CD4-positive, alpha-beta T cell (primary cell): ENCODE measurements around the gene RTRAF. TPM values are rescaled to one million over a fixed set of nuclear protein-coding genes. Genes with fewer than 3 reads are reported as not detected.

Experiments
- ATAC-seq: fragments of 200-7000 bp; cut with Tn5 transposase; one replicate; pipeline ENCODE4 v1.10.0; 2022; ENCODE audit warnings: mild to moderate bottlenecking; ENCODE audit not compliant: poor library complexity
- CTCF ChIA-PET: fragments of 350-600 bp; sonication (Branson Sonifier 250); formaldehyde crosslinking; loops from one replicate; lab custom pipeline; 2021; ENCODE audit warnings: antibody characterized with exemption, inconsistent platforms; lab: Charles Lee
- POLR2A ChIA-PET: fragments of 350-600 bp; sonication (Branson Sonifier 250); formaldehyde crosslinking; loops from one replicate; lab custom pipeline; 2021; ENCODE audit warnings: antibody characterized with exemption, inconsistent platforms; lab: Charles Lee
- DNase-seq, 14 experiments: peaks; one replicate each; pipeline ENCODE4 v3.0.0-alpha.2; 2013 to 2020; ENCODE audit warnings: mixed read lengths in 2 of 14
- H3K27ac ChIP-seq, 2 donors: one replicate each; pipeline versions ENCODE4 v1.5.1 to v1.7.0; 2013; ENCODE audit warnings: low read length in 2 of 2, low read depth in 1 of 2, mild to moderate bottlenecking in 1 of 2
- H3K27me3 ChIP-seq, 2 experiments: 1 replicate in 1 of 2; 2 replicates in 1 of 2; pipeline versions ENCODE4 v1.6.1 to v1.7.0; 2013; ENCODE audit warnings: low read length in 2 of 2, control low read depth in 1 of 2, mild to moderate bottlenecking in 1 of 2, moderate library complexity in 1 of 2; ENCODE audit not compliant: insufficient read depth in 2 of 2, control insufficient read depth in 1 of 2
- H3K36me3 ChIP-seq: one replicate; pipeline ENCODE4 v1.6.1; 2013; ENCODE audit warnings: low read length, control low read depth; ENCODE audit not compliant: insufficient read depth
- H3K4me1 ChIP-seq: one replicate; pipeline ENCODE4 v1.6.1; 2013; ENCODE audit warnings: low read length, control low read depth; ENCODE audit not compliant: insufficient read depth
- H3K4me3 ChIP-seq: one replicate; pipeline ENCODE4 v1.5.1; 2013; ENCODE audit warnings: mild to moderate bottlenecking, low read length, moderate library complexity
- H3K9me3 ChIP-seq, 2 experiments: 1 replicate in 1 of 2; 2 replicates in 1 of 2; pipeline versions ENCODE4 v1.6.1 to v1.7.0; 2013; ENCODE audit warnings: low read length in 2 of 2, mild to moderate bottlenecking in 2 of 2, control low read depth in 1 of 2, moderate library complexity in 1 of 2; ENCODE audit not compliant: control insufficient read depth in 1 of 2, insufficient read depth in 1 of 2
- H3K27ac Mint-ChIP-seq: one replicate; pipeline ENCODE4 v1.8.0; 2020; ENCODE audit warnings: mixed read lengths
- H3K27me3 Mint-ChIP-seq: one replicate; pipeline ENCODE4 v1.8.0; 2021; ENCODE audit warnings: mixed read lengths
- H3K36me3 Mint-ChIP-seq: one replicate; pipeline ENCODE4 v1.8.0; 2021; ENCODE audit warnings: low read depth, mixed read lengths
- H3K4me1 Mint-ChIP-seq: one replicate; pipeline ENCODE4 v1.8.0; 2021; ENCODE audit warnings: low read depth, mixed read lengths
- H3K4me3 Mint-ChIP-seq: one replicate; pipeline ENCODE4 v1.8.0; 2020; ENCODE audit warnings: mild to moderate bottlenecking, mixed read lengths
- H3K9me3 Mint-ChIP-seq: one replicate; pipeline ENCODE4 v1.8.0; 2020; ENCODE audit warnings: mixed read lengths
- intact Hi-C, 2 experiments: fragments of 100-400 bp; cut with DNase I in 1 of 2; cut with micrococcal nuclease in 1 of 2; formaldehyde crosslinking; loops; one replicate each; pipeline versions ENCODE4 v1.15.1 to v1.9.0; 2023 to 2025; cut with DNase I, micrococcal nuclease
- total RNA-seq, 174 experiments: library from RNA in 2 of 174; stranded (reverse) in 2 of 174; gene quantifications; one replicate each; pipeline ENCODE4 v1.2.3 and lab custom pipeline; 2021 to 2026
- TF ChIP-seq, protein P1 (sequence below): fragments of 200-600 bp; IDR thresholded peaks from one replicate; pipeline ENCODE4 v1.8.0; 2022; ENCODE audit warnings: antibody characterized with exemption, mild to moderate bottlenecking

The RTRAF gene
- total RNA-seq, 2 experiments from 2014 or later, result 155 to 157 TPM

DNA sequence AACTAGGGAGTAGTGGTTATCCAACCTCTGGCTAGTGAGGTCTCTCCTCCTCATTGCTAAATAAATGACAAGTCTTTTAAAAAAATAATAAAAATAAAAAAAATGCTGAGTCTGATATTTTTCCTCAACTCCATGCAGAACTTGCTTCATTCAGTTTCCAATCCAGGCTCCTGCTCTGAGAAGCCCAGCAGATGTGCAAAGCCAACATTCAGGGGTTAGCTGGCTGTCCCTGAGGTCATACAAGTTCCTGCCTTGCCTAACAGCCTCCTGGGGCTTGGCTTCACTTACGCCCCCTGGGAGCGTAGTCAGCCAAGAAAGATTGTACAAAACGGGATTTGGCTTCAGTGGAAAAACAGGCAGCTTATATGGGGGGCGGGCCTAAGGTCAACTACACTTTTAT, 23.3 kb downstream of the RTRAF start:
- Mint-ChIP-seq H3K27ac (no peak overlapping the region), H3K27me3 (peaks cover 6% of the 10 kb centered on the region), H3K9me3 (no peaks in the 10 kb centered on the region), H3K4me1 (no peaks in the 10 kb centered on the region), H3K36me3 (peaks cover 46% of the 10 kb centered on the region), H3K4me3 (no peak overlapping the region)
- Histone ChIP-seq H3K36me3 (peaks cover 40% of the 10 kb centered on the region), H3K27me3 (no peaks in the 10 kb centered on the region), H3K4me1 (no peaks in the 10 kb centered on the region), H3K27ac (no peak overlapping the region), H3K9me3 (no peaks in the 10 kb centered on the region), H3K4me3 (no peak overlapping the region)
- TF ChIP-seq, protein P1, sequence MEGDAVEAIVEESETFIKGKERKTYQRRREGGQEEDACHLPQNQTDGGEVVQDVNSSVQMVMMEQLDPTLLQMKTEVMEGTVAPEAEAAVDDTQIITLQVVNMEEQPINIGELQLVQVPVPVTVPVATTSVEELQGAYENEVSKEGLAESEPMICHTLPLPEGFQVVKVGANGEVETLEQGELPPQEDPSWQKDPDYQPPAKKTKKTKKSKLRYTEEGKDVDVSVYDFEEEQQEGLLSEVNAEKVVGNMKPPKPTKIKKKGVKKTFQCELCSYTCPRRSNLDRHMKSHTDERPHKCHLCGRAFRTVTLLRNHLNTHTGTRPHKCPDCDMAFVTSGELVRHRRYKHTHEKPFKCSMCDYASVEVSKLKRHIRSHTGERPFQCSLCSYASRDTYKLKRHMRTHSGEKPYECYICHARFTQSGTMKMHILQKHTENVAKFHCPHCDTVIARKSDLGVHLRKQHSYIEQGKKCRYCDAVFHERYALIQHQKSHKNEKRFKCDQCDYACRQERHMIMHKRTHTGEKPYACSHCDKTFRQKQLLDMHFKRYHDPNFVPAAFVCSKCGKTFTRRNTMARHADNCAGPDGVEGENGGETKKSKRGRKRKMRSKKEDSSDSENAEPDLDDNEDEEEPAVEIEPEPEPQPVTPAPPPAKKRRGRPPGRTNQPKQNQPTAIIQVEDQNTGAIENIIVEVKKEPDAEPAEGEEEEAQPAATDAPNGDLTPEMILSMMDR, result no peak
- POLR2A ChIA-PET, result interaction anchor here (1.0 kb wide), 1 partner anchor 19 kb away, joined by 3 read pairs; no protein-coding TSS in a partner anchor
- CTCF ChIA-PET, result no interaction called here
- intact Hi-C loops, result no loop called here
- DNase-seq, result no peak
- ATAC-seq, result no peak

DNA sequence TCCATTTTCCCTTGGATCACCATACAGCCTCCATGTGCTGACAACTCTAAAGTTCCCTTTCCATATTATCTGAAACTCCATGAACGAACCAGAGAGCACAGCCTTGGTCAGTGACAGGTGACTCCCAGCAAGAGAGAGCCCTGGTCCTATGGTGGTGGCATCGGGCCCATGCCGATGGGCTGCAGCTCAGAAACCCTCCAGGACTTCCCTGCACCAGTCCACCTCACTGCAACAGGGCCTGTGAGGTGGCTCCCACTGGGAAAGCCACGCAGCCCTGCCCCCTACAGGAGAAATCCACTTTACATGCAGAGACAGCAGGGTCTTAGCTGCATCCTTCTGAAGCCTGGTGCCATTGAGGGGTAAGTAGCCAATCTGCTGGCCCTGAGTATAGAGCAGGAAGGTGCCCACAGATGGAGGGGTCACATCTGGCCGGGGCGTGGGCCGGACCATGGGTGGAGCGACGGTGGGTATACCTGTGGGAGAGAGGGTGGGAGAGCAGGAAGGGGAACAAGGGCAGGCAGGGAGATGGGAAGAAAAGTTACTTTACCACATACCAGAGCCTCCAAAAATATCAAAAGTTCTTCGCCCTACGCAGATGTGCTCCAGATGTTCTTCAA, 24.7 kb downstream of the RTRAF start:
- H3K27ac ChIP-seq, result no peak overlapping the region
- ATAC-seq (peak; percentile 32), DNase-seq (peak in 3 of 14 experiments; percentile 14 to 27 (median 19))
- no peaks in the 10 kb centered on the region for H3K27me3 ChIP-seq
- peaks cover 26% of the 10 kb centered on the region for H3K36me3 ChIP-seq
- H3K9me3 ChIP-seq, result no peaks in the 10 kb centered on the region
- intact Hi-C loops, result no loop called here
- TF ChIP-seq, protein P1, result no peak
- H3K27me3 Mint-ChIP-seq, result peaks cover 6% of the 10 kb centered on the region
- POLR2A ChIA-PET, result no interaction called here
- H3K27ac Mint-ChIP-seq, result no peak overlapping the region
- H3K4me3 Mint-ChIP-seq, result no peak overlapping the region
- no peaks in the 10 kb centered on the region for H3K9me3 Mint-ChIP-seq
- no peaks in the 10 kb centered on the region for H3K4me1 ChIP-seq
- peaks cover 32% of the 10 kb centered on the region for H3K36me3 Mint-ChIP-seq
- no peaks in the 10 kb centered on the region for H3K4me1 Mint-ChIP-seq
- no peak overlapping the region for H3K4me3 ChIP-seq
- CTCF ChIA-PET, result interaction anchor here (0.6 to 1.4 kb wide), 2 partner anchors 18 to 86 kb away, joined by 3 read pairs; no protein-coding TSS in a partner anchor

DNA sequence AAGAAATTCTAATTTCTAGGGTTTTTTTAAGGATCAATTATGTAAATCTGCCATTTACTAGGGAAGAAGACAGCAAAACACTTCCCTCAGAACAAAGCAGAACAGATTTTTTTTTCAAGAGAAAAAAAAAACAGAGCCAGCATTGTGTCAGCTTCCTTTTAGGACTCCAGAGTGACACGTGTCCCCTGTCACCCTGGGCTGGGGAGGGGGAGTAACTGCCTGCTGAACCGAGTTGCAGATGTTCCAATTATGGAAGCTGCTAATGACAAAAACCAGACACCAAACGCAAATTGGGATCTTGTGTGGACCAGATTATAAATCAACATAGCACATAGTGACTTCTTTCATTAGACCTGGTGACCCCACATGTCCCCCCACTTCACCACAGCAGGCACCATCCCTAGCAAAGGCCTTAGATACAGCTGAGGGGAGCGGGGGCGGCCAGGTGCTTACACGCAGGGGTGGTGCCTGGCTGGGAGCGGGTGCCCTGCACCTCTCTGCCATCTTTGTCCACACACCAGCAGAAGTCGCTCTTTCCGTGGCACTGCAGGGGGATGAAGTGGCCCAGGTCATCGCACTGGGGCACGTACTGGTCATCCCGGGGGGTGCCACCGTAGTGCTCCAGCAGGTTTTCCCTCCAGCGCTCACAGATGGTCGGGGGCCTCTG, 25.4 kb downstream of the RTRAF start:
- peaks cover 19% of the 10 kb centered on the region for H3K36me3 ChIP-seq

More for the DNA sequence above, 25.4 kb downstream of the RTRAF start:
- Histone ChIP-seq H3K4me1 (no peaks in the 10 kb centered on the region), H3K4me3 (no peak overlapping the region), H3K27ac (no peak overlapping the region), H3K27me3 (no peaks in the 10 kb centered on the region), H3K9me3 (no peaks in the 10 kb centered on the region)
- ChIA-PET POLR2A (no interaction called here), CTCF (interaction anchor here (0.6 to 1.4 kb wide), 2 partner anchors 19 to 87 kb away, joined by 3 read pairs; no protein-coding TSS in a partner anchor)
- no peaks in the 10 kb centered on the region for H3K9me3 Mint-ChIP-seq
- peaks cover 2% of the 10 kb centered on the region for H3K4me1 Mint-ChIP-seq
- H3K4me3 Mint-ChIP-seq, result no peak overlapping the region
- no peak for ATAC-seq
- intact Hi-C loops, result no loop called here
- DNase-seq, result no peak
- no peak overlapping the region for H3K27ac Mint-ChIP-seq
- TF ChIP-seq, protein P1, result no peak
- H3K36me3 Mint-ChIP-seq, result peaks cover 26% of the 10 kb centered on the region
- peaks cover 6% of the 10 kb centered on the region for H3K27me3 Mint-ChIP-seq
